Measurements from ENCODE around the gene EPB41. TPM values are rescaled to one million over a fixed set of nuclear protein-coding genes. Genes with fewer than 3 reads are reported as not detected.

EPB41 gene
- 4.5 to 6.4 TPM (median 5.4 TPM) in 5 replicates for total RNA-seq (2022; extraction: Qiagen RNA extraction; ENCODE audit: low read depth)

DNA sequence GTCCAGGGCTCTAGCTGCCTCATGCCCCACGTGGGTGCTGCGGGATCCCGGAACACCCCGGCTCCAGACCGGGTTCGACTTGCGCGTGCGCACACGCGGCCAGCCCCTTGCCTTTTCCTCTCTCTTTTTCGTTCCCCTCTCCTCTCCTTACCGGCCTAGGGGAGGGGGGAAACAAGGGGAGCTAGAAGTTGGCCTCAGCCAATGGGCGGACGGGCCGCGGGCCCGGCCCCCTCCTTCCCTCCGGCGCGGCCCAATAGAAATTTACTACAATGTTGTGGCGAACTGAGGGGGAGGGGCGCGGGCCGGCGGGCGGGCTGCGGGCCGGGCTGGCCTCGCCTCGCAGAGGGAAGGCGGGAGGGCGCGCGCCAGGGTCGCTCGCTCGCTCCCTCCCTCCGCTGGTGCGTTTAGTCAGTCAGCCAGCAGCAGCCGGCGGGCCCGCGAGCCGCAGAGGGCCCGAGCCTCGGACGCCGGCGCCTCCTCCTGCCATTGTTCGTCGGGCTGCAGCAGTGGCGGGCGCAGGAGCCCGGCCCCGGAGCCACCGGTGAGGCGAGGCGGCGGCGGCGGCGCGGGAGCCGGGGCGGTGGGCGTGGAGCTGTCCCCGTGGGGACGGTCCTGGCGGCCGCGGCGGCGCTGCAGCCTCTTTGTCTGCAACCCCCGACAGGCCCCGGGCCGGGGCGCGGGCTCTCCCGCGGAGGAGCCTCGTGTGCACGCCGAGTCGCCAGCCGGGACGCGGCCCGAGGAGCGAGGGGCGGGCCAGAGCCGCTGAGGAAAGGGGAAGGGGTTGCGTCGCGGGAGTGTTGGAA, at the start of gene EPB41:
TSS of gene EPB41 (plus strand) at position 342 of the 803 bp plus-strand sequence. CDS start 72,869 bp downstream, outside the sequence.

DNA sequence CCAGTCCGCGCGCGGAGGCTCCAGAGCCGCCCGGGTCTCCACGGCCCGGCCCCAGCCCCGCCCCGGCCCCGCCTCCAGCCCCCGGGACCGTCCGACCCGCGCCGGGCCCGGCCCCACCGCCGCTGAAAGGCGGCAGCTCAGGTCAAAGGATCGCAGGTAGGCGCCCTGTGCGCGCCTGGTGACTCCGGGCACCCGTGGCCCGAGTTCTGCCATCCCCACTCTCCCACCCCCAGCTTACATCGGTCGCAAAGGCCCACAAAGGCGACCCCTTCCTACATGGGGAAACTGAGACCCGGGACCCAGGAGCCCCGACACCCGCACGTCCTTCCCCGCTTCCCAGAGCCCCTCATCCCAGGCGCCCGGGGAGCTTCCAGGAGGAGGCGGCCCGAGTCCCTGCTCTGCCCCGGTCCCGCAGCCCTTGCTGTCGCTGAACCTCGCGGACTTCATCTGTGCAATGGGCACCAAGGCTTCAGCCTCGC, 209.6 kb downstream of the EPB41 start, which contains the start of gene TMEM200B:
TSS of gene TMEM200B (minus strand) at position 17 of the 479 bp plus-strand sequence. CDS start 2,075 bp downstream, outside the sequence.

Other genes with a start within 250 kb of the EPB41 start
- 6.4 to 7.1 TPM (median 6.6 TPM) in 5 replicates for gene GMEB1, start 245.8 kb upstream of the EPB41 start, total RNA-seq (2022; extraction: Qiagen RNA extraction; ENCODE audit: low read depth)
- 51.2 to 59.1 TPM (median 53.4 TPM) in 5 replicates for gene YTHDF2, start 177.6 kb upstream of the EPB41 start, total RNA-seq (2022; extraction: Qiagen RNA extraction; ENCODE audit: low read depth)
- gene OPRD1, start 102.4 kb upstream of the EPB41 start, total RNA-seq (2022; extraction: Qiagen RNA extraction; ENCODE audit: low read depth), result 0.02 to 0.06 TPM (median 0.04 TPM) in 4 of 5 replicates, not detected in the other
- 0.07 to 0.21 TPM (median 0.13 TPM) in 5 replicates for gene TMEM200B, start 209.3 kb downstream of the EPB41 start, total RNA-seq (2022; extraction: Qiagen RNA extraction; ENCODE audit: low read depth)

All from A549 treated with CpdA at 1 μM for 4 hours (cell line).